HepG2 (cell line): Measurements from ENCODE around the gene SHC1. TPM values are rescaled to one million over a fixed set of nuclear protein-coding genes. Genes with fewer than 3 reads are reported as not detected.

Source experiments
- ATM ChIP-seq: fragments of 450-650 bp; IDR thresholded peaks from 2 replicates; pipeline ENCODE4 v1.7.1; 2017; ENCODE audit warnings: mild to moderate bottlenecking, borderline replicate concordance
- HNRNPL ChIP-seq: fragments of 200-400 bp; formaldehyde crosslinking; IDR thresholded peaks from 2 replicates; pipeline ENCODE4 v1.6.1; 2017; ENCODE audit warnings: mild to moderate bottlenecking, low read depth, low read length
- IKZF4 ChIP-seq: sonication (generic); formaldehyde crosslinking; IDR thresholded peaks from 2 replicates; pipeline ENCODE4 v1.5.1; 2020; ENCODE audit warnings: borderline replicate concordance, mild to moderate bottlenecking, low read depth, missing genetic modification reagents; ENCODE audit errors: not compliant biosample characterization
- KAT8 ChIP-seq: IDR thresholded peaks from 2 replicates; pipeline ENCODE4 v1.6.1; 2016; ENCODE audit warnings: missing genetic modification reagents, missing compliant biosample characterization
- NBN ChIP-seq: fragments of 450-650 bp; conservative IDR thresholded peaks from 2 replicates; pipeline ENCODE4 v1.6.1; 2017
- NFKB2 ChIP-seq: sonication (generic); formaldehyde crosslinking; IDR thresholded peaks from 2 replicates; pipeline ENCODE4 v1.4.0; 2020; ENCODE audit warnings: missing genetic modification reagents, borderline replicate concordance
- RAD21 ChIP-seq: fragments of 450-650 bp; formaldehyde crosslinking; IDR thresholded peaks from 2 replicates; pipeline ENCODE4 v1.5.0; 2020; ENCODE audit warnings: mild to moderate bottlenecking
- RBFOX2 ChIP-seq: fragments of 200-400 bp; formaldehyde crosslinking; IDR thresholded peaks from 2 replicates; pipeline ENCODE4 v1.6.1; 2017; ENCODE audit warnings: low read depth, mild to moderate bottlenecking, low read length
- REPIN1 ChIP-seq: sonication (generic); formaldehyde crosslinking; IDR thresholded peaks from 2 replicates; pipeline ENCODE4 v1.8.0; 2022; ENCODE audit warnings: missing genetic modification reagents, low read depth, mild to moderate bottlenecking, borderline replicate concordance
- SETDB1 ChIP-seq: sonication (generic); formaldehyde crosslinking; IDR thresholded peaks from 2 replicates; pipeline ENCODE4 v1.5.1; 2020; ENCODE audit warnings: missing genetic modification reagents, mild to moderate bottlenecking, borderline replicate concordance
- TBX2 ChIP-seq: sonication (generic); formaldehyde crosslinking; IDR thresholded peaks from 2 replicates; pipeline ENCODE4 v1.5.0; 2020; ENCODE audit warnings: missing genetic modification reagents, mild to moderate bottlenecking, borderline replicate concordance
- TSC22D2 ChIP-seq: sonication (generic); formaldehyde crosslinking; IDR thresholded peaks from 2 replicates; pipeline ENCODE4 v1.5.1; 2020; ENCODE audit warnings: missing genetic modification reagents, mild to moderate bottlenecking, borderline replicate concordance
- ZFY ChIP-seq: sonication (generic); formaldehyde crosslinking; IDR thresholded peaks from 2 replicates; pipeline ENCODE4 v1.4.0; 2020; ENCODE audit warnings: missing genetic modification reagents
- ZNF263 ChIP-seq: sonication (generic); formaldehyde crosslinking; IDR thresholded peaks from 2 replicates; pipeline ENCODE4 v1.4.0; 2020; ENCODE audit warnings: missing genetic modification reagents
- ZNF382 ChIP-seq: sonication (generic); formaldehyde crosslinking; IDR thresholded peaks from 2 replicates; pipeline ENCODE4 v1.5.0; 2020; ENCODE audit warnings: missing genetic modification reagents, mild to moderate bottlenecking, borderline replicate concordance
- ZNF510 ChIP-seq: sonication (generic); formaldehyde crosslinking; IDR thresholded peaks from 2 replicates; pipeline ENCODE4 v1.4.0; 2020; ENCODE audit warnings: low read depth, mild to moderate bottlenecking, missing genetic modification reagents
- ZNF749 ChIP-seq: sonication (generic); formaldehyde crosslinking; IDR thresholded peaks from 2 replicates; pipeline ENCODE4 v1.8.0; 2022; ENCODE audit warnings: mild to moderate bottlenecking, missing genetic modification reagents, moderate library complexity, borderline replicate concordance
- ZNF841 ChIP-seq: sonication (generic); formaldehyde crosslinking; IDR thresholded peaks from 2 replicates; pipeline ENCODE4 v1.8.1; 2023; ENCODE audit warnings: missing genetic modification reagents, borderline replicate concordance
- polyA plus RNA-seq, 8 experiments: library from polyadenylated mRNA; depleted of rRNA in 3 of 8; stranded (reverse) in 7 of 8; unstranded in 1 of 8; fragments of >200 nt; fragmentation: Illumina TruSeq in 4 of 8; extraction: Trizol in 4 of 8; gene quantifications; 2 replicates each; pipeline versions ENCODE4 v1.2.1 to v1.2.3, GENCODE V29; 2011 to 2016; ENCODE audit warnings: low read depth in 4 of 8, missing spikeins in 1 of 8, mixed read lengths in 1 of 8; ENCODE audit not compliant: insufficient read depth in 1 of 8
- total RNA-seq, 5 experiments: library from RNA; depleted of rRNA; stranded (reverse); fragments of >200 nt; fragmentation: Illumina TruSeq; extraction: Trizol; gene quantifications; 2 replicates each; pipeline ENCODE4 v1.2.3, GENCODE V29; 2016; ENCODE audit warnings: low read depth in 1 of 5
- TF ChIP-seq, protein P1 (sequence below): sonication (generic); formaldehyde crosslinking; IDR thresholded peaks from 2 replicates; pipeline ENCODE4 v1.5.0; 2020; ENCODE audit warnings: mild to moderate bottlenecking, missing genetic modification reagents
- TF ChIP-seq, protein P2 (sequence below): sonication (generic); formaldehyde crosslinking; IDR thresholded peaks from 2 replicates; pipeline ENCODE4 v1.8.0; 2022; ENCODE audit warnings: low read depth, missing genetic modification reagents
- TF ChIP-seq, protein P3 (sequence below): IDR thresholded peaks from 2 replicates; pipeline ENCODE4 v1.6.1; 2016; ENCODE audit warnings: control low read depth
- TF ChIP-seq, protein P4 (sequence below): sonication (generic); formaldehyde crosslinking; IDR thresholded peaks from 2 replicates; pipeline ENCODE4 v1.5.0; 2020; ENCODE audit warnings: mild to moderate bottlenecking, missing genetic modification reagents, moderate library complexity
- TF ChIP-seq, protein P5 (sequence below): sonication (generic); formaldehyde crosslinking; IDR thresholded peaks from 2 replicates; pipeline ENCODE4 v1.4.0; 2020; ENCODE audit warnings: missing genetic modification reagents

The SHC1 gene
- total and polyA plus RNA-seq, 2 of the 13 experiments (the other 11 are each of a cell fraction or from before 2014, with no cell fraction given) = 52.0 to 137 TPM

DNA sequence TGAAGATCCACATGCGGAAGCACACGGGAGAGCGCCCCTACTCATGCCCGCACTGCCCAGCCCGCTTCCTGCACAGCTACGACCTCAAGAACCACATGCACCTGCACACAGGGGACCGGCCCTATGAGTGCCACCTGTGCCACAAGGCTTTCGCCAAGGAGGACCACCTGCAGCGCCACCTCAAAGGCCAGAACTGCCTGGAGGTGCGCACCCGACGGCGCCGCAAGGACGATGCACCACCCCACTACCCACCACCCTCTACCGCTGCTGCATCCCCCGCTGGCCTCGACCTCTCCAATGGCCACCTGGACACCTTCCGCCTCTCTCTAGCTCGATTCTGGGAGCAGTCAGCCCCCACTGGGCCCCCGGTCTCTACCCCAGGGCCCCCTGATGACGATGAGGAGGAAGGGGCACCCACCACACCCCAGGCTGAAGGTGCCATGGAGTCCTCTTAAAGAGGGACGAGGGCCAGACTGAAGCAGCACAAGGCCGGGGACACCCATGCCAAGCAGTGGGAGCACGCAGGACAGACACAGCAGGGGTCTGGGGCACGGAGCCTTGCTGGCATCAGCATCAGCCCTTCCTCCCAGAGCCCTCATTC, 45.8 kb upstream of the SHC1 start (continued):
- TF ChIP-seq, protein P1, sequence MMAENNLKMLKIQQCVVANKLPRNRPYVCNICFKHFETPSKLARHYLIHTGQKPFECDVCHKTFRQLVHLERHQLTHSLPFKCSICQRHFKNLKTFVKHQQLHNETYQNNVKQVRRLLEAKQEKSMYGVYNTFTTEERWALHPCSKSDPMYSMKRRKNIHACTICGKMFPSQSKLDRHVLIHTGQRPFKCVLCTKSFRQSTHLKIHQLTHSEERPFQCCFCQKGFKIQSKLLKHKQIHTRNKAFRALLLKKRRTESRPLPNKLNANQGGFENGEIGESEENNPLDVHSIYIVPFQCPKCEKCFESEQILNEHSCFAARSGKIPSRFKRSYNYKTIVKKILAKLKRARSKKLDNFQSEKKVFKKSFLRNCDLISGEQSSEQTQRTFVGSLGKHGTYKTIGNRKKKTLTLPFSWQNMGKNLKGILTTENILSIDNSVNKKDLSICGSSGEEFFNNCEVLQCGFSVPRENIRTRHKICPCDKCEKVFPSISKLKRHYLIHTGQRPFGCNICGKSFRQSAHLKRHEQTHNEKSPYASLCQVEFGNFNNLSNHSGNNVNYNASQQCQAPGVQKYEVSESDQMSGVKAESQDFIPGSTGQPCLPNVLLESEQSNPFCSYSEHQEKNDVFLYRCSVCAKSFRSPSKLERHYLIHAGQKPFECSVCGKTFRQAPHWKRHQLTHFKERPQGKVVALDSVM (CRISPR knock-in tag) = no peak
- no peak for TF ChIP-seq TBX2
- TF ChIP-seq, protein P2, sequence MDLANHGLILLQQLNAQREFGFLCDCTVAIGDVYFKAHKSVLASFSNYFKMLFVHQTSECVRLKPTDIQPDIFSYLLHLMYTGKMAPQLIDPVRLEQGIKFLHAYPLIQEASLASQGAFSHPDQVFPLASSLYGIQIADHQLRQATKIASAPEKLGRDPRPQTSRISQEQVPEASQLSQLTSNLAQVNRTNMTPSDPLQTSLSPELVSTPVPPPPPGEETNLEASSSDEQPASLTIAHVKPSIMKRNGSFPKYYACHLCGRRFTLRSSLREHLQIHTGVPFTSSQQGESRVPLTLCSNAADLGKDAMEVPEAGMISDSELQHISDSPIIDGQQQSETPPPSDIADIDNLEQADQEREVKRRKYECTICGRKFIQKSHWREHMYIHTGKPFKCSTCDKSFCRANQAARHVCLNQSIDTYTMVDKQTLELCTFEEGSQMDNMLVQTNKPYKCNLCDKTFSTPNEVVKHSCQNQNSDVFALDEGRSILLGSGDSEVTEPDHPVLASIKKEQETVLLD (CRISPR knock-in tag) = no peak
- TF ChIP-seq ZNF382 (CRISPR knock-in tag) = no peak
- no peak for TF ChIP-seq REPIN1
- no peak for TF ChIP-seq NBN
- 0 out of 2 replicates have a peak, but pooled peaks have one; percentile 29 for TF ChIP-seq NFKB2 (CRISPR knock-in tag)
- no peak for TF ChIP-seq TSC22D2 (CRISPR knock-in tag)
- TF ChIP-seq, protein P3, sequence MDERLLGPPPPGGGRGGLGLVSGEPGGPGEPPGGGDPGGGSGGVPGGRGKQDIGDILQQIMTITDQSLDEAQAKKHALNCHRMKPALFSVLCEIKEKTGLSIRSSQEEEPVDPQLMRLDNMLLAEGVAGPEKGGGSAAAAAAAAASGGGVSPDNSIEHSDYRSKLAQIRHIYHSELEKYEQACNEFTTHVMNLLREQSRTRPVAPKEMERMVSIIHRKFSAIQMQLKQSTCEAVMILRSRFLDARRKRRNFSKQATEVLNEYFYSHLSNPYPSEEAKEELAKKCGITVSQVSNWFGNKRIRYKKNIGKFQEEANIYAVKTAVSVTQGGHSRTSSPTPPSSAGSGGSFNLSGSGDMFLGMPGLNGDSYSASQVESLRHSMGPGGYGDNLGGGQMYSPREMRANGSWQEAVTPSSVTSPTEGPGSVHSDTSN (CRISPR knock-in tag) = no peak
- no peak for TF ChIP-seq IKZF4
- TF ChIP-seq, protein P4, sequence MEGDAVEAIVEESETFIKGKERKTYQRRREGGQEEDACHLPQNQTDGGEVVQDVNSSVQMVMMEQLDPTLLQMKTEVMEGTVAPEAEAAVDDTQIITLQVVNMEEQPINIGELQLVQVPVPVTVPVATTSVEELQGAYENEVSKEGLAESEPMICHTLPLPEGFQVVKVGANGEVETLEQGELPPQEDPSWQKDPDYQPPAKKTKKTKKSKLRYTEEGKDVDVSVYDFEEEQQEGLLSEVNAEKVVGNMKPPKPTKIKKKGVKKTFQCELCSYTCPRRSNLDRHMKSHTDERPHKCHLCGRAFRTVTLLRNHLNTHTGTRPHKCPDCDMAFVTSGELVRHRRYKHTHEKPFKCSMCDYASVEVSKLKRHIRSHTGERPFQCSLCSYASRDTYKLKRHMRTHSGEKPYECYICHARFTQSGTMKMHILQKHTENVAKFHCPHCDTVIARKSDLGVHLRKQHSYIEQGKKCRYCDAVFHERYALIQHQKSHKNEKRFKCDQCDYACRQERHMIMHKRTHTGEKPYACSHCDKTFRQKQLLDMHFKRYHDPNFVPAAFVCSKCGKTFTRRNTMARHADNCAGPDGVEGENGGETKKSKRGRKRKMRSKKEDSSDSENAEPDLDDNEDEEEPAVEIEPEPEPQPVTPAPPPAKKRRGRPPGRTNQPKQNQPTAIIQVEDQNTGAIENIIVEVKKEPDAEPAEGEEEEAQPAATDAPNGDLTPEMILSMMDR (CRISPR knock-in tag) = no peak
- TF ChIP-seq ZNF263 = no peak
- TF ChIP-seq KAT8 (CRISPR knock-in tag) = no peak
- TF ChIP-seq ZFY (CRISPR knock-in tag) = 0 out of 2 replicates have a peak, but pooled peaks have one; percentile 17
- no peak for TF ChIP-seq ATM
- TF ChIP-seq ZNF841 (CRISPR knock-in tag) = no peak
- TF ChIP-seq, protein P5, sequence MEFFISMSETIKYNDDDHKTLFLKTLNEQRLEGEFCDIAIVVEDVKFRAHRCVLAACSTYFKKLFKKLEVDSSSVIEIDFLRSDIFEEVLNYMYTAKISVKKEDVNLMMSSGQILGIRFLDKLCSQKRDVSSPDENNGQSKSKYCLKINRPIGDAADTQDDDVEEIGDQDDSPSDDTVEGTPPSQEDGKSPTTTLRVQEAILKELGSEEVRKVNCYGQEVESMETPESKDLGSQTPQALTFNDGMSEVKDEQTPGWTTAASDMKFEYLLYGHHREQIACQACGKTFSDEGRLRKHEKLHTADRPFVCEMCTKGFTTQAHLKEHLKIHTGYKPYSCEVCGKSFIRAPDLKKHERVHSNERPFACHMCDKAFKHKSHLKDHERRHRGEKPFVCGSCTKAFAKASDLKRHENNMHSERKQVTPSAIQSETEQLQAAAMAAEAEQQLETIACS (CRISPR knock-in tag) = no peak
- no peak for TF ChIP-seq ZNF510 (CRISPR knock-in tag)
- no peak for TF ChIP-seq SETDB1 (CRISPR knock-in tag)
- no peak for TF ChIP-seq RAD21
- TF ChIP-seq RBFOX2 = peak; percentile 60; the same call in 1 of the 2 replicates
- no peak for TF ChIP-seq ZNF749 (CRISPR knock-in tag)
- peak; percentile 78; the same call in 1 of the 2 replicates for TF ChIP-seq HNRNPL
